Activated effector memory CD4-positive, alpha-beta T cell treated with Interleukin-2 at 50 U/mL for 16 hours (primary cell): ENCODE results near the gene FAM3C.

Source experiments
- DNase-seq: peaks from one replicate; pipeline ENCODE4 v3.0.0-alpha.2; 2020

Gene FAM3C

DNA sequence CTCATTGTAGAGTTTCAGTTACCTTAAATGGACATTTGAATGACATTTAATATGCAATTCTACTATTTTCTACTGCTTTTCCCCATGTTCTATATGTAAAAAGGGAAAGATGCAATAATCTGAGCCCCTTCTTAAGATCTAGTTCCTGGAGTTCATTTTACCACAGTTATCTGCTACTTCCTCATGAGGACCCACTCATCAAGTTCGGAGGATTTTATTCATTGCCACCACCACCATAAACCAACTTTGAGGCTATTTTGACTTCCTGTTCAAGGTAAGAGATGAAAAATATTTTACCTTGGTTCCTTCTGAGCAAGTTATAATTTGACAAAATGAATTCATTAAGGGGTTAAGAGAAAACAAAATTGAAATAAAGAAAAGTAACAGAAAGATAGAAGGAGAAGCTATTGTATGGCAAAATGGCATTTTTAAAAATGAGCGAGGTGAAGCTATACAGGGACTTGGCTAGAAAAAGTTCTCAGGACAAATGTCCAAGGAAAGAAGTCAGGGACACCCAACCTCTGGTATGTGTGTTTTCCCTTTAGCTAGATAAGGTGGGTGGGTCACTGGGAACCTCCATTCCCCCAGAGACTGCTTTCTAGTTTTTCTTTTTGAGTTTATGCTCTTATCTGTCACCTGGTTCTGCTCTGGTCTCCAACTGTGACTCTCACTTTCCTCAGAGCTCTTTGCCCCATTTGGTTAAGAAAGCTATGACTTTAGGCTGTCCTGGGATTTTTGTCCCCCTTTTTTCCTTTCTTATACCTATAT is 14.9 kb upstream of the FAM3C start:
- DNase-seq, result no peak

DNA sequence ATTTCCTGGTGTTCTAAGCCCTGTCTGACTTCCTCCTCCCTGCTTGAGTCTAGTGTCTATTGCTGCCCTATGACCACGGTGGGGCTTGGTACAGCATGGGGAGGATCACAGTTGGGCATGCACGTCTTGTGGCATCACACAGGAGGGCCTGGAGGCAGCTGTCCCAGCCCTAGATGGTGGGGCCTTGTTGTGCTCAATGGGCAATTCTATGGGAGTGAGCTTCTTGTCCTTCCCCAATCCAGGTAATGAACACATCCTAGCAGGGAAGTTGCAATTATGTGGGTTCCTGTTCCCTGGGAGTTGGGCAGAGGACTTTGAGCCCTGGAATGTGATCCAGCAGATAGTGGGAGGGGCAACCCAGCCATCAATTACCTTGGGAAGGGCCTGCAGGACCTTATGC is 10.8 kb upstream of the FAM3C start:
- DNase-seq, result no peak

- DNase-seq, result no peak
Measured at GRCh38 chr7:121406461-121406860, 10.4 kb upstream of the FAM3C start.

- DNase-seq, result no peak
Measured at GRCh38 chr7:121404348-121404747, 8.2 kb upstream of the FAM3C start.

- DNase-seq, result no peak
Measured at GRCh38 chr7:121402701-121403100, 6.6 kb upstream of the FAM3C start.

DNA sequence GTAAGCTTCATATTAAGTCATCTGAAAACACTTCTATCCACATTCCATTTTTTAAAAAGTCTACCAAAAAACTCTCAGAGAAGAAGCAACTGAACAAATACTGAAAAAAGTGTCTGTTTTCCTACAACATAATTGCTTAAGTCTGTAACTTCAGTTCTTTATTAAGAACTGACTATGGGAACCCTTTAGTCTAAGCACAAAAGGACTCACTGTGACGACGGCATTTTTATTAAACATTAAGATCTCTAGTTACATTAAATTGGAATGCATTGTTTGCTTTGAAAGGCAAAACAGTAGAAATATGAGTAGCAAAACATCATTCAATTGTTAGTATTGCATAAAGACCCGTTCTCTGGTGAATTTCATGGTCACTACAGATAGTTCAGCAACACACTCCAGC is 5.8 kb upstream of the FAM3C start:
- no peak for DNase-seq

DNA sequence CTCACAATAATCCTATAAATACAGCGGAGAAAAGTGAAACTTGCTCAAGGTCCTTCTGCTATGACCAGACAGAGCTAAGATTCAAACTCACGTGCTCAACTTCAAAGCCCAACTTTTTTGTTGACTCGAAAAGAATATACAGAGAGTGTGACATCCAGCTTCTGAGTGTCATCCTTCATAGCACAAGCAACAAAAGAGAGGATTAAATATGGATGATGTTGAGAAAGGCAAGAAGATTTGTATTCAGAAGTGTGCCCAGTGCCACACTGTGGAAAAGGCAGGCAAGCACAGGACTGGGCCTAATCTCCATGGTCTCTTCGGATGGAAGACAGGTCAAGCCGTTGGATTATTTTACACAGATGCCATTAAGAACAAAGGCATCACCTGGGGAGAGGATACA is 2.1 kb upstream of the FAM3C start:
- DNase-seq, result no peak

GRCh38 chr7:121397822-121398221 is 1.7 kb upstream of the FAM3C start:
- no peak for DNase-seq

GRCh38 chr7:121397361-121397760 is 1.3 kb upstream of the FAM3C start:
- DNase-seq, result no peak

- DNase-seq, result peak; percentile 32
Measured at GRCh38 chr7:121395494-121395960, 581 bp downstream of the FAM3C start.

- no peak for DNase-seq
Measured at GRCh38 chr7:121394709-121395140, 1.4 kb downstream of the FAM3C start.

GRCh38 chr7:121393005-121393366 is 3.1 kb downstream of the FAM3C start:
- no peak for DNase-seq

DNA sequence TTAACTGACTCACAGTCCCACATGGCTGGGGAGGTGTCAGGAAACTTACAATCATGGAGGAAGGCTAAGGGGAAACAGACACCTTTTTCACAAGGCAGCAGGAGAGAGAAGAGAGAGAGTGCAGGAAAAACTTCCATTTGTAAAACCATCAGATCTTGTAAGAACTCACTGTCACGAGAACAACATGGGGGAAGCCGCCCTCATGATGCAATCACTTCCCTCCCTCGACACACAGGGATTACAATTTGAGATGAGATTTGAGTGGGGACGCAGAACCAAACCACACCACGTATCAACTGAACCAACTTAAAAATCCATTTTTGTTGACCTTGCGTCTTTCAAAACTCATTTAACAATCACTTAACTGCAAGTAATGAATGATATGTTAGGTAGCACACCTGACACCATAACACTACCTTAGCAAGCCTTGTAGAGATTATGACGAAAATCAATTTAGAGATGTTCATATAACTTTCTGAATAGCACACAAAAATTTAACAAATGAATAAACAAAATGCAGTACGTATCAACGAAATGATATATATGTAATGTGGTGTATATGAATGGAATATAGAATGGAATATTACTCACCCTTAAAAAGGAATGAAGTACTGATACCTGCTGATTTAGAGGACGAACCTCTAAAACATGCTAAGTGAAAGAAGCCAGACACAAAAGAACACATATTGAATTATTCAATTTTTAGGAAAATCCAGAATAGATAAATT is 3.7 kb downstream of the FAM3C start:
- no peak for DNase-seq

GRCh38 chr7:121391686-121392085 is 4.4 kb downstream of the FAM3C start:
- no peak for DNase-seq

- no peak for DNase-seq
Measured at GRCh38 chr7:121390617-121391016, 5.5 kb downstream of the FAM3C start.

- no peak for DNase-seq
Measured at GRCh38 chr7:121390109-121390508, 6.0 kb downstream of the FAM3C start.

DNA sequence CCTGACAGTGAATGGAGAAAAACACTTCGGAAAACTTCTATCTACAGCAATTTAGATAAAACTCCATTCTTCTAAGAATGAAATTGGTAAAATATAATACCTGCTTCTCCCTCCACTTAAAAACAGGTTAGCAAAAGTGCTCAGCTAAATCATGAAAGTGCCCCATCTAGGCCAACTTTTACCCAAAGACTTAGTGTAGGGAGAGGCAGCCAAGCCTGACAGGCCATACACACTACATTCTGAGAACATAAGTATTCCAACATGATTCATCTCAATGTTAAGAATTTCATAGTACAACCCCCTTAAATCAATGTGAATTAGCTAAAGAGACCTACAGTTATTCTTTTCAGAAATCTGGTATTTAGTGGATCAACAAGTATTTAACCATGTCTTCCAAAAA is 7.2 kb downstream of the FAM3C start:
- no peak for DNase-seq

DNA sequence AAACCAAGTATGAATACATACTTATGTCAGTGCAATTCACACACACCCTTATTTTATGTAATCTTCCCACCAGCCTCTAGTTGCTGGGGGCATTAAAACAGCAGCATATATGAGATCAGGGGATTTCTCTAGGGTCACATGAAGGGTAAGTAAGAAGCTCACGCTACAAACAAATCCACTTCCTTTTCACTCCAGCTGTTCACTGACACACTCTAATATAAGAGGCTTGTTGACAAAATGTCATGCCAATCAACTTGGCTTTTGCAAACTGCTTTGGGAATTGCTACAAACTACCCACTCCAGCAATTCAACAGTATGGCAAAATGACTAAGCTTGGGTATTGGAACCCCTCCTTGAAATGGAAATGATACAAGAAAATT is 10.3 kb downstream of the FAM3C start:
- DNase-seq, result no peak

GRCh38 chr7:121385056-121385799 is 10.9 kb downstream of the FAM3C start:
- no peak for DNase-seq

DNA sequence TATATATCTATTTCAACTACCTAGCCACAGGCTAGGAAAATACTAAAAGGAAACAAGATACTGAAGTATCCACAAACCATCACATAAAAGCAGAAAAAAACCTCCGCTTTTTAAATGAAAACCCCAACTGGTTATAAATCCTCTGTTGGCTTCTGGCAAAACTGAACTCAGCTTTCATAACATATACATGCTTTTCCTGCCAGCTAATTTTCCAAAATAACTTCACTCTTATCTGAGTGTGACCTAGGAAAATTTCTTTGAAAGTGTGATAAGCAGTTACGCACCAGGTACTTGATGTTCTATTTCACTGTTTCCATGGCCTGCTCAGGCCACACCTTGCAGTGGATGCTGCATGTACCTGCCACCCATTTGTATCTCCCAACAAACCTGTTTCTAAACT is 11.8 kb downstream of the FAM3C start:
- DNase-seq, result no peak

GRCh38 chr7:121383235-121383910 is 12.7 kb downstream of the FAM3C start:
- DNase-seq, result no peak

- no peak for DNase-seq
Measured at GRCh38 chr7:121382473-121382872, 13.6 kb downstream of the FAM3C start.

DNA sequence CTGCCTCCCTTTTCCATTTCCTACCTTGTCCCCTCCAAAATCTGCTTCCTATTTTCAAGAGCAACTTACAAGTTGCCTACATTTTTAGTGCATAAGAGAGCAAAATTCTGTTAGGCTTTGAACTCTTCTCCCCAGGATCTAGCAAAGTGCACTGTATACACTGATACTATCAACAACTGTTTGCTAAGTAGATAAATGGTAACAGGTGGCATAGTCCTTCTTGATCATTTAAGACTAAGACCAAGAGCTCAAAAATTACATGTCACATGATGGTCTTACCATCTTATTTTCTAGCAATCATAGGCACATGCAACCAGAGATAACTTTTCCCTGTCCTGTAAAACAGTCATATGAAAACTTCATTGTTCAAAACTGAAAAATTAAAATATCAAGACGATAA is 16.2 kb downstream of the FAM3C start:
- DNase-seq, result no peak
